Caki2 (cell line): ENCODE measurements around the gene GABBR2. TPM values are rescaled to one million over a fixed set of nuclear protein-coding genes. Genes with fewer than 3 reads are reported as not detected.

Experiments
- DNase-seq: peaks from one replicate; pipeline ENCODE4 v3.0.0-alpha.2; 2015; ENCODE audit warnings: low read depth
- in situ Hi-C: cut with HindIII; loops from 2 replicates; pipeline ENCODE4 v1.10.0; 2016; ENCODE audit warnings: low sequenced_read_pairs, low pct_unique_long_range_greater_than_20kb, mixed read lengths
- total RNA-seq: library from RNA; depleted of rRNA; stranded (reverse); fragments of >200 nt; shearing (Covaris generic); gene quantifications from 2 replicates; pipeline ENCODE4 v1.2.3, GENCODE V29; 2014; ENCODE audit warnings: low replicate concordance

The GABBR2 gene
- total RNA-seq, 1 experiment from 2014 or later = 0.61 TPM

DNA sequence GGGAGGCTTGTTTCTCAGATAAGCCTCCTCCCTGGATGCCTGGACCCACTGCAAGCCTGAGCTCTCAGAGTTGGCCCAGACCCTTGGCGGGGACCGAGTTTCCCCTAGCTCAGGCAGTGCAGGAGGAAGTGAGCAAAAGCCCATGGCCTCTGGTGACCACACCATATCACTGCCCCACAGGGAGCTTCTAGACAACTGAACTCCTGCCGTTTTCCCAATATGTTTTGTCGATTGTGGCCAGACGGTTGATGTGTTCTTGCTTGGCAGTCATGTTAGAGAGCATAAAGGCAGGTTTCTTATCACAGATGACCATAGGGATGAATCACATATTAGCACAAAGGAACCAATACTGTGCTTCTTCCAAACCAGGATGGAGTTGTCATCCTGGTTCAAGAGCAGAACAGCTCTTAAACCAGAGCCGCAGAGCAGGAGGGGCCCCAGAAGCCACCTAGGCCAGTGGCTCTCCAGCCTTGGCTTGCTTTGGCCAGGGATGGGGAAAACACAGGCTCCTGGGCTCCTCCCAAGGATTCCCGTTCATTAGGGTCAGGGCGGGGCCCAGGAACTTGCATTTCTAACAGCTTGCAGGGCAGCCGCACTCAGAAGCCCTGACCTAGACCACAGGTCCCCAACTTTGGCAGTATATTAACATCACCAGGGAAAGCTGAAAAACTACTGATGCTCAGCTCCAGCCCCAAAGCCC is 340.2 kb downstream of the GABBR2 start:
- in situ Hi-C loops = no loop called here
- no peak for DNase-seq

DNA sequence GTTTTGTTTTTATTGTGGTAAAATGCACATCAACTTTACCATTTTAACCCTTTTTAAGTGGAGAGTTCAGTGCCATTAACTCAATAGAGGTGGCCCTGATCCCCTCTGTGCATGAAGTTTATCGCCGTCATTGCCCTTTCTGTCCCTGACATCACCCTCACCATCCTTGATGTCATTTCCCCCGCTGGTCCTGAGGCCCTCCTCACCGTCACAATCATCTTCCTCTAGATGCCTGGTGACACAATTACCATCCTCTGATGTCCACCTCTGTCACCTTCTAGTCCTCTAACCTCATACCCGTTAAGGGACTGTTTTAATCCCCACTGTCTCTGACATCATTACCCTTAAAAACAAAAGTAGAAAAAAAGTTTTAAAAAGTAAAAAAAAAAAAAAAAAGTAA is 340.8 kb downstream of the GABBR2 start:
- in situ Hi-C loops = no loop called here
- DNase-seq = no peak

DNA sequence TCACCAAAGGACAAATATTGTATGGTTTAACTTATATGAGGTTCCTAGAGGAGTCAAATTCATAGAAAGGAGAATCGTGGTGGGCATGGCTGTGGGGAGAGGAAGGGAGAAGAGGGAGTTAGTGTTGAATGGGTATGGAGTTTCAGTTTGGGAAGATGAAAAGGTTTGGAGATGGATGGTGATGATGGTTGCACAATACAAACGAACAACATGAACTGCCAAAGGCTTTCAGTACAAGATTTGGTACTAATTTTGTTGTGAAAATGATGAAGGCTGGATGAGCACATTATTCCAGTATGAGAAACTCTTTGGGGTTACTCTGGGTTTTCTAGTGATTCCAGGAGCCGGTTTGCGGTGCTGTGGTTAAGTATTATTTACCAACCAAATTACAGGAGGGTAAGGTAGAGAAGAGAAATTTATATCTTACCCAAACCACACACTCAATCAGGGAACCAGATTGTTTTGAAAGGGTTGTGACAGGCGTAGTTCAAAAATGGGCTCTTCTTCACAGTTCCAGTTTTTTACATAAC is 341.3 kb downstream of the GABBR2 start:
- DNase-seq = no peak
- in situ Hi-C loops = no loop called here

DNA sequence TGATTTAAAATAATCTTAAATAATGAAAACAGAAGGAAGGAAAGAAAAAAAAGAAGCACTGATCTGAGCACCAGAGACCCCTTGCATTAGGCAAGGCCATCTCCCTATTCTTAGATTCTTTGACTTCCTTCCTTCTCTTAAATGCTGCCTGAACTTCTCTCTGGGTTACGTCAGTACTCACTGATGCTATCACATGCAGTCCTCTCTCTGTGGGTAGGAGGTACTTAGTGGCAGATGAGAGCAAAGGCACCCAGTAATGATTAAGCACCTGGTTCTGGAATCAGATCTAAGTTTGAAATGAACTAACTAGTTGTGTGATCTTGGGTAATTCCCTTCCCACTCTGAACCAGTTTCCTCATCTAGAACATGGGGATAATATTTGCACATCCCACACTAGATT is 343.0 kb downstream of the GABBR2 start:
- in situ Hi-C loops = no loop called here
- DNase-seq = no peak

DNA sequence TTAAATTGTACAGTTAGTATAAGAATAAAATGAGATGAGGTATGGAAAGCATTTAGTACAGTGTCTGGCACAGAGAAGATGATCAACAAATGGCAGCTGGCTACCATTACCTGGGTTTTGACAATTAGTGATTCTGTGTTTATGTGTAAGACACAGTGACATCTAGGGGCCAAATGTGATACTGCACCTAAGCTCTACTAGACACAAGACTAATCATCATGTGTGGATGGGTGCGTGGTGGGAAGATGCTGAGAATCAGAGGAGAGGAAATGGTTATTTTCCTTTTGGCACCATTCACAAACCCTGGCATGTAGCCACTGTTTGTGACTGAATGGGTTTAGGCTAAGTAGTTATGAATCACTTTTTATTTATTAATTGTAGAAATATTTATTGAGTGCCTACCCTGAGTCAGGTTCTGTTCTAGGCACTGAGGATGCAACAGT is 343.5 kb downstream of the GABBR2 start:
- in situ Hi-C loops = no loop called here
- no peak for DNase-seq

DNA sequence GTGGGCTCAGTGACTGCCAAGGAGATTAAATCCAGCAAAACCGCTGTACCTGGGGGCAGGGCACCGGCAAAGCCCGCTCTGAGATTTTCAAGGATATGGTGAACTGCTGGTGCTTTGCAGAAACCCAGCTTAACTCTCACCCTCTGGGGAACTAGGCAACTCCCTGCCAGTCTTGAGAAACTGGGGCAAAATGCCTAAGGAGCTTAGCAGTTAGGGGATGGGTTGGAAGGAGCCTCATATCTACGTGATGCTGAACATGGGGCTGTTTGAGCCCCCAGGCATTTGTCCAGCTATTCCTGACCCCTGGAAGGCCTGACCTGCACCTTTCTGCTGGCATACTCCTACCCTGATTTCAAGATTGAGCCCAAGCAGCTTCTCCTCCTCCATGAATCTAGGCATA is 344.6 kb downstream of the GABBR2 start:
- no peak for DNase-seq
- in situ Hi-C loops = no loop called here

DNA sequence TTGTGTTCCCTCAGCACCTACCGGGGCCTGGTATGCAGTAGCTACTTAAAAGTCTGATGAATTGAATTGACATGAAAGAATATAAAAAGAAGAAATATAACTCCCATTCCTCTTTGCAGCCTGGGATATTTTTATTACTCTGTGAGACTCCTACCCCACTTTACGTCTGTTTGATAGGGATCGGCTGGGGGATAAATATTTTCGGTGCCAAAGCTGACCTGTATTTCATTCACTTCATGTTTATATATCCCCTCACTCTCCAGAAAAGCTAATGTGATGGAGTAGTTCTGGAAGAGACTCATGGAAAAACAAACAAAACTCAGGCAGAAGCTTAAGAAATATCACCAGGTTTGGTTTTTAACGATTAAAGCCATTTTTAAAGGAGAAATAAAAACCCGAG is 345.1 kb downstream of the GABBR2 start:
- in situ Hi-C loops = no loop called here
- DNase-seq = no peak

DNA sequence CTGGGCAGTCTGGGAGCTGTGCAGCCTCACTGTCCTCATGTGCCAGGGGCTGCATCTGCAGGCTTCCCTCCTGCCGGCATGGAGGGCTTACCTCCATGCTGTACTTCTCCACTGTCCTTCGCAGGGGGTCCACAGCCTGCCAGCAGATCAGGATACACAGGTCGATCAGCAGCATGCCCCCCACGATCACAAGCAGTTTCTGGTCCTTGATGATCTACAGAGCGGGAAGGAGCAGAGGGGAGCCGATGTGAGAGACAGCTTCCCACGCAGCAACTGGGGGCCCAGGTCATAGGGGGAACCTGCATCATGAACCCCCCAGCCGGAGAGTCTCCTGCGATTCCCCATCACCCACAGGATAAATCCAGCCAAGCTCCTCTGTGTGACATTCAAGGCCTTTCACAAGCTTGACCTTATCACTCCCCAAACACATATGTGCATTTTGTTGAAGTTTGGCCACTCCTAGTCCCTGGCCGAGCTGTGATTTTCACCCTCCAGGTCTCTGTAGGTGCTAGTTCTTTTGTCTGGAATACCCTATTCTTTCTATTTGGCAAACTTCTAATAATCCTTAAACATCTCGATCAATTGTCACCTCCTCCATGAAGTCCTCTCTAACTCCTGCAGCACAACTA is 346.0 kb downstream of the GABBR2 start:
- in situ Hi-C loops = no loop called here
- no peak for DNase-seq

DNA sequence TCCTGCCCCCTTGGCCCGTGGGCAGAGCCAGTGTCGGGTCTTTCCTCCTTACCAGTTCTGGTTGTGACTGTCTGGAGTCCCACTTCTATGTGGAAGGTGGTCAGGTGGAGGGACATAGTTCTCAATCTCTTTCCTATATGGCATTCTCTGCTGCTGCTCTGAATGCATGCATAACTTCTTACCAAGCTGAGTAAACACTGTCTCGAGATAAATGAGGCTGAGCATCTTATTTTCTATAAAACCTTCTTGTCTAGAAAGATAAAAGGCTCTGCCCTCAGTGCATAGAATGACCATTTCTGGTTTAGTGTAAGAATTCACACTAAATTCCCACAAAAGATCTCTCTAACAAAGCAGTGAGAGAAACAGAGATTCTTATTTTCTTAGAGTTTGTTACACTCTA is 347.1 kb downstream of the GABBR2 start:
- in situ Hi-C loops = no loop called here
- DNase-seq = no peak

DNA sequence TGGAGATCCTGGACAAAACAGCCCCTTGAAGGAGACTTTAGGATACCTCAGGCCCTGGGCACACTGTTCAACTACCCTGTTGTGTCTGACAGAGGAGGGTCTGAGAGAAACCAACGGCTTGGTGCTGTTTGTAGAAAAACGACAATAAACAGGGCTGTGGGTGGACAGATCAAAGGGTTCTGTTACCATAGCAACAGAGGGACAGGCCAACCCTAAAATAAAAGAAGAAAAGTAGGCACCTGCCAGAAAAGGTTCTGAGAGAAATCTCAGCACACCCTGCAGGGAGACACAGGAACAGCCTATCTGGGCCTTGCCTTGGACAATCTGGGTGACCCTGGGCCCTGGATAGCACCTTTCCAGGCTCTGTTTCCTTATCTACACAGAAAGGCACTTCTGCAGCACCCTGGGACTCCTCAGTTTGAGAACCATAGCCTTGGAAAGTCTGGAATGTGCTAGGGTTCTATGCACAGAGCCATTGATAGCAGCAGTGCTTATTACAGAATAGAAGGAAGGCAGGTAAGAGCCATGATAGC is 348.5 kb downstream of the GABBR2 start:
- DNase-seq = no peak
- in situ Hi-C loops = no loop called here

DNA sequence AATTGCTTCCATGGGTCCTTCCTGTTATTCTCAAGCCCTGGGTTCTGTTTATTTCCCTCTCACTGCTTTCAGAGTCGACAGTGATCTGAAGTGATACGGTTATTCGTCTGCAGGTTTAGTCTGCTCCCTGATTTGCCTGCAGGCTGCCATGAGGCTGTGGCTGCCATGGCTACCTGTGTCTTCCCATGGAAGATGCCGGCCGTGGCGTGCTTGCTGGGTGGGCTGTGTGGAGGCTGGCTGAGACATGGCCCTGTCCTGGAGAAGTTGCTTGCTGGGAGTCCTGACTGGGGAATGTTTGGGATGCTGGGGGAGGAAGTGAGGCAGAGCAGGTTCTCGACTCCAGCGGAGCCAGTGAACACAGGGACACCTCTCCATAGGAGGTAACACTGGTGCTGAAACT is 349.2 kb downstream of the GABBR2 start:
- DNase-seq = no peak
- in situ Hi-C loops = no loop called here

DNA sequence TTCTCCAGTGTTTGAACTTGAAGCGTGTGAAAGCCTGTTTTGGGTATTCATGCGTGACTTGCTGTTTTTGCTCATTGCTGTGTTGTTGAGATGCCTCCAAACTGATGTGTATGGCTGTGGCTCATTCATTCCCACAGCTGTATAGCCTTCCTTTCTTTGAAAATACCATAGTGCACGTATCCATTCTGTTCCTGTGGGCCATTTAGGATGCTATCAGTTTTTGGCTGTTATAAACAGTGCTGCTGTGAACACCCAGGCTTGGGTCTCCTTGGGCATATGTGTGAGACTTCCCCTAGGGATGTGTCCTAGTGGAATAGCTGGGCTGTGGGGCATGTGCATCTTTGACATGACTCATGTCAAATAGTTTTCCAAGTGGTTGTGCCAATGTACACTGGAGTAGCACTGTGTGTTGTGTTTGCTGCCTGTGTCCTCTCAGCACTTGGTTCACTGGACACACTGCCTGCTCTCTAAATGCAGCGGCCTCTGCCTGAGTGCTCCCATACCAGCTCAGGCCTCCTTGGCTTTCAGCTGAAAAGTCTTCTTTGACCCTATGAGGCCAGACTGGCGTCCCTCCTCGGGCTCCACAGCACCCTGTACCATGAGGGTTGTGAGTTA is 350.7 kb downstream of the GABBR2 start:
- peak; percentile 22 for DNase-seq
- in situ Hi-C loops = no loop called here

DNA sequence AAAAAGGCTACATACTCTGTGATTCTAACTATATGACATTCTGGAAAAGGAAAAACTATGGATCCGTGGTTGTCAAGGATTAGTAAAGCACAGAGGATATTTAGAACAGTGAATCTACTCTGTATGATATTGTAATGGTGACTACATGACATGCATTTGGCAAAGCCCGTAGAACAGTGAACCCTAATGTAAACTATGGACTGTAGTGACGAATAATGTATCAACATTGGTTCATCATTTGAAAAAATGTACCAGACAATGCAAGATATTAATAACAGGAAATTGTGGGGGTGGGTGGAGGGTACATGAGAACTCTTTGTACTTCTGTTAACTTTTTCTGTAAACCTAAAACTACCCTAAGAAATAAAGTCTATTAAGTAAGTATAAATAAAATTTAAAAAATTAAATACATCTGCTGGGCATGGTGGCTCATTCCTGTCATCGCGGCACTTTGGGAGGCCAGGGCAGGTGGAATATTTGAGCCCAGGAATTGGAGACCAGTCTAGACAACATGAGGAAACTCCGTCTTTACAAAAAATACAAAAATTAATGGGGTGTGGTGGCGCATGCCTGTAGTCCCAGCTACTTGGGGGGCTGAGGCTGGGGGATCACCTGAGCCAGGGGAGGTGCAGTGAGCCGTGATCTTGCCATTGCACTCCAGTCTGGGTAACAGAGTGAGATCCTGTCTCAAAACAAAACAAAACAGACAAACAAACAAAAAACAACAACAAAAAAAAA is 351.6 kb downstream of the GABBR2 start:
- no peak for DNase-seq
- in situ Hi-C loops = no loop called here

DNA sequence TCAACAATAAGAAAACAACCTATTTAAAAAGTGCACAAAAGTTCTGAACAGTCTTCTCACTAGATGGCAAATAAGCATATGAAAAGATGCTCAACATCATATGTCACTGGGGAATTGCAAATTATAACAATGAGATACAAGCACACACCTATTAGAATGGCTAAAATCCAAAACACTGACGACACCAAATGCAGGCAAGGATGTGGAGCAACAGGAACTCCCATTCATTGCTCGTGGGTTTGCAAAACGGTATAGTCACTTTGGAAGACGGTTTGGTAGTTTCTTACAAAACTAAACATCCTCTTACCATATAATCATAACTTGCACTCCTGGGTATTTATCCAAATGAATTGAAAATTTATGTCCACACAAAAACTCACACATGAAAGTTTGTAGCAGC is 352.4 kb downstream of the GABBR2 start:
- no peak for DNase-seq
- in situ Hi-C loops = no loop called here

DNA sequence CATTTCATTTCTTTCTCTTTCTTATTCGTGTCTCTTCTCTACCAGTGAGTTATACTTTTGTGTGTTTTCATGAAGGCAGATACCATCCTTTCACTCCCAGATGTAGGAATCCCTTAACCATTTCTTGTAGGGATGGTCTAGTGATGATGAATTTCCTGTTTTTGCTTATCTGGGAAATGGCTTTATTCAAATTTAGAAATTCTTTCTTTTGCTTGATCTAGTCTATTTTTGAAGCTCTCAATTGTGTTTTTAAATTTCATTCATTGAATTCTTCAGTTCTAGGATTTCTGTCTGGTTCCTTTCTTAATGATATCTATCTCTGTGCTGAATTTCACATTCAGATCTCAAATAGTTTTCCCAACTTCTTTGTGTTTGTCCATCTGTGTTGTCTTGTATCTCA is 357.4 kb downstream of the GABBR2 start:
- in situ Hi-C loops = no loop called here
- no peak for DNase-seq

DNA sequence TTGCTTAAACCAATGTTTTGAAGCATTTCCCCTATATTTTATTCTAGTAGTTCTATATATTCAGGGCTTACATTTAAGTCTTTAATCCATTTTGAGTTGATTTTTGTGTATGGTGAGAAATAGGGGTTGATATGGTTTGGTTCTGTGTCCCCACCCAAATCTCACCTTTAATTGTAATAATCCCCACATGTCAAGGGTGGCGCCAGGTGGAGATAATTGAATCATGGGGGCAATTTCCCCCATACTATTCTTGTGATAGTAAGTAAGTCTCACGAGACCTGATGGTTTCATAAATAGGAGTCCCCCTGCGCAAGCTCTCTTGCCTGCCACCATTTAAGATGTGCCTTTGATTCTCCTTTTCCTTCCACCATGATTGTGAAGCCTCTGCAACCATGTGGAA is 361.1 kb downstream of the GABBR2 start:
- in situ Hi-C loops = no loop called here
- no peak for DNase-seq

DNA sequence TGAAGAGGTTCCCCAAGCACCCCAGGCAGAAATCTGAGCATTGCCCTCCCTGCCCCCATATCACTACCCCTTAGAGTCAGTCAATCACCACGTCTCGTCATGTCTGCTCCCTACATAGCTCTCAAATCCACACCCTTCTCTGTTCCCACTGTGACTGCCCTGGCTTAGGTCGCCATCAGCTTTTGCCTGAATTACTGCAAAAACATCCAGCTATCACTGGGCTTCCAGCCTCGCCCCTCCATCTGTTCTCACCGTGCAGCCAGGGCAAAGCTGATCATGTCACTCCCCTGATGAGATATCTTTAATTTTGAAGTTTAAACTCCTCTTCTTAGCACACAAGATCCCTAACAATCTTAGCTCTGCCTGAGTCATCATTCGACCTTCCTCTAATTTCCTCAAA is 363.7 kb downstream of the GABBR2 start:
- in situ Hi-C loops = no loop called here
- DNase-seq = no peak

DNA sequence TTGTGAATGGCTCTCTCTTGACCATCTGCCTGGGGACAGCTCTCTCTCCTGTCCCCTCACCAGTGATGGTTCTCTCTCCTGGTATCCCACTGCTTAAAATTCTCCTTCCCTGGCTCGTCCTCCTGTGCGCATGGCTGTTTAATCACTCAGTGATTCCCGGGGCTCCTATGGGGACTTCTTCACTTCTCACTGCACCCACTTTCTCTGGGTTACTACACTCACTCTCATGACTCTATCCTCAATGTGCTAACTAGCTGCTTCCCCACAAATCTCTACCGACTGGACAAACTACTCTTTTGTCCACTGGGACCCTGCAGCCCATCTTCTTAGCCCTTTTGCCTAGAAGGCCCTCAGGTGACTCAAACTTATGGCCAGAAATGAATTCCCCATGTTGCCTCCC is 364.2 kb downstream of the GABBR2 start:
- in situ Hi-C loops = no loop called here
- no peak for DNase-seq

DNA sequence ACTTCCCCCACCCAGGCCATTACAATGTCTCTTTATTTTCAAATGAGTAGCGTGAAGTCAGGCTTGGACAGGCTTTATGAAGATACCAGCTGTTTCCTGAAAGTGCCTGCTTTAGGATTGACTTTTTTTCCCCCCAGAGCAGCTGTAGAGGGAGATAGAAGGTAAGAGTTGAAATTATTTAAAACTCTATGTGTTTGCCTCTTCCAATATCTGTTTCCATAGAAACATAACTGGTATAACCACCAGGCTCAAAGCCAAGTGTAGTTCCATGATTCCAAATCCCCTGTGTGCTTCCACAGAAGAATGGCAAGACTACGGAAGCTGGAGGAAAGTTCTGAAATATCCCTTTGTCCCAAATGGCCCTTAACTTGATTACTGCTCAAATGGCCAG is 365.9 kb downstream of the GABBR2 start:
- in situ Hi-C loops = no loop called here
- DNase-seq = no peak
